HCT116 (cell line): Measurements from ENCODE around the gene SLC5A10. TPM values are rescaled to one million over a fixed set of nuclear protein-coding genes. Genes with fewer than 3 reads are reported as not detected.

ENCODE experiments used
- ATAC-seq: fragments of 200-7000 bp; cut with Tn5 transposase; 2 replicates; pipeline ENCODE4 v1.9.1; 2020; ENCODE audit warnings: mild to moderate bottlenecking, moderate library complexity
- BruUV-seq: library from RNA; stranded (reverse); fragments of 400-500 nt; replicated peaks from 2 replicates; lab custom pipeline; 2021; lab: Mats Ljungman, UMichigan
- CTCF ChIA-PET: fragments of 300-600 bp; sonication (Branson Sonifier 250); formaldehyde crosslinking; loops from one replicate; lab custom pipeline; 2021; ENCODE audit warnings: antibody characterized with exemption; lab: Charles Lee
- POLR2A ChIA-PET: fragments of 300-600, 350-600 bp; sonication (Branson Sonifier 250); formaldehyde crosslinking; loops from one replicate; lab custom pipeline; 2021; ENCODE audit warnings: antibody characterized with exemption; lab: Charles Lee
- RAD21 ChIA-PET, 2 experiments: fragments of 300-600 bp; sonication (Branson Sonifier 250); formaldehyde crosslinking; loops; one replicate each; lab custom pipeline; 2023; ENCODE audit warnings: low total read pairs in 2 of 2; ENCODE audit not compliant: uncharacterized antibody in 2 of 2, unreplicated experiment in 2 of 2, low non-redundant PET in 1 of 2; lab: Charles Lee
- DNase-seq: peaks from one replicate; pipeline ENCODE4 v3.0.0-alpha.2; 2010; ENCODE audit warnings: low read depth, low spot score
- H2AFZ ChIP-seq: fragments of 200-600 bp; shearing (Covaris generic), sonication (generic); 2 replicates; pipeline ENCODE4 v1.6.1; 2017; ENCODE audit warnings: low read depth, mixed run types, mixed read lengths, antibody characterized with exemption, low read length; ENCODE audit not compliant: poor library complexity, severe bottlenecking
- H3K27ac ChIP-seq: 2 replicates; pipeline ENCODE4 v1.5.1; 2012; ENCODE audit warnings: low read depth, low read length
- H3K27me3 ChIP-seq: fragments of 200-600 bp; sonication (generic); 2 replicates; pipeline ENCODE4 v1.6.1; 2016; ENCODE audit warnings: mixed run types, low read length, mixed read lengths; ENCODE audit not compliant: insufficient read depth
- H3K36me3 ChIP-seq, 2 experiments: fragments of 200-500 bp in 1 of 2; fragments of 200-600 bp in 1 of 2; sonication (Bioruptor generic) in 1 of 2; sonication (generic) in 1 of 2; 2 replicates each; pipeline versions ENCODE4 v1.5.1 to v1.6.1; 2014 to 2016; ENCODE audit warnings: low read length in 2 of 2, inconsistent platforms in 1 of 2, mixed read lengths in 1 of 2, mixed run types in 1 of 2; ENCODE audit not compliant: insufficient read depth in 2 of 2, control insufficient read depth in 1 of 2
- H3K4me1 ChIP-seq, 2 experiments: fragments of 200-600 bp in 1 of 2; sonication (generic) in 1 of 2; 2 replicates each; pipeline versions ENCODE4 v1.5.1 to v1.6.1; 2012 to 2017; ENCODE audit warnings: low read length in 2 of 2, inconsistent platforms in 1 of 2, mild to moderate bottlenecking in 1 of 2, mixed read lengths in 1 of 2, mixed run types in 1 of 2, moderate library complexity in 1 of 2; ENCODE audit not compliant: insufficient read depth in 2 of 2, control insufficient read depth in 1 of 2
- H3K4me2 ChIP-seq: fragments of 200-600 bp; sonication (generic); 2 replicates; pipeline ENCODE4 v1.6.1; 2017; ENCODE audit warnings: mixed run types, low read length, mixed read lengths
- H3K4me3 ChIP-seq, 2 experiments: fragments of 200-600 bp in 1 of 2; sonication (generic) in 1 of 2; replicated peaks in 1 of 2; 2 replicates each; pipeline ENCODE4 v1.5.1; 2011 to 2016; ENCODE audit warnings: low read length in 2 of 2, control low read depth in 1 of 2, low read depth in 1 of 2, mild to moderate bottlenecking in 1 of 2, mixed read lengths in 1 of 2, mixed run types in 1 of 2
- H3K79me2 ChIP-seq: fragments of 200-600 bp; sonication (generic); 2 replicates; pipeline ENCODE4 v1.6.1; 2017; ENCODE audit warnings: mild to moderate bottlenecking, mixed run types, low read length, moderate library complexity, mixed read lengths; ENCODE audit not compliant: insufficient read depth
- H3K9ac ChIP-seq: fragments of 200-600 bp; sonication (generic); 2 replicates; pipeline ENCODE4 v1.6.1; 2016; ENCODE audit warnings: low read length, mixed read lengths
- H3K9me2 ChIP-seq: fragments of 200-600 bp; sonication (generic), shearing (Covaris generic); 2 replicates; pipeline ENCODE4 v1.6.1; 2017; ENCODE audit warnings: mixed run types, mild to moderate bottlenecking, moderate library complexity; ENCODE audit not compliant: insufficient read depth
- H3K9me3 ChIP-seq, 2 experiments: fragments of 200-500 bp in 1 of 2; fragments of 200-600 bp in 1 of 2; sonication (Bioruptor generic) in 1 of 2; sonication (generic) in 1 of 2; 2 replicates each; pipeline ENCODE4 v1.6.1; 2014 to 2017; ENCODE audit warnings: low read length in 2 of 2, mixed read lengths in 2 of 2, inconsistent platforms in 1 of 2, low read depth in 1 of 2, mild to moderate bottlenecking in 1 of 2, mixed run types in 1 of 2, moderate library complexity in 1 of 2; ENCODE audit not compliant: control insufficient read depth in 1 of 2, insufficient read depth in 1 of 2
- H4K20me1 ChIP-seq: fragments of 200-600 bp; sonication (generic), shearing (Covaris generic); 2 replicates; pipeline ENCODE4 v1.6.1; 2017; ENCODE audit warnings: mixed run types, mild to moderate bottlenecking, moderate library complexity; ENCODE audit not compliant: insufficient read depth
- CBX3 ChIP-seq: IDR thresholded peaks from 2 replicates; pipeline ENCODE4 v1.6.1; 2012; ENCODE audit warnings: low read depth
- CEBPB ChIP-seq: IDR thresholded peaks from 2 replicates; pipeline ENCODE4 v1.6.1; 2012; ENCODE audit warnings: low read depth
- ELF1 ChIP-seq: IDR thresholded peaks from 2 replicates; pipeline ENCODE4 v1.6.1; 2012; ENCODE audit warnings: low read depth, borderline replicate concordance
- EZH2 ChIP-seq: fragments of 200-600 bp; sonication (generic); IDR thresholded peaks from 2 replicates; pipeline ENCODE4 v1.6.1; 2017; ENCODE audit warnings: antibody characterized with exemption, mixed run types
- EZH2phosphoT487 ChIP-seq: fragments of 200-600 bp; IDR thresholded peaks from 2 replicates; pipeline ENCODE4 v1.6.1; 2018; ENCODE audit warnings: antibody characterized with exemption, borderline replicate concordance
- FOSL1 ChIP-seq: IDR thresholded peaks from 2 replicates; pipeline ENCODE4 v1.6.1; 2012; ENCODE audit warnings: low read depth
- JUND ChIP-seq: IDR thresholded peaks from 2 replicates; pipeline ENCODE4 v1.6.1; 2012
- POLR2A ChIP-seq: IDR thresholded peaks from 2 replicates; pipeline ENCODE4 v1.7.0; 2011; ENCODE audit warnings: borderline replicate concordance; ENCODE audit not compliant: insufficient read depth, insufficient read length; ENCODE audit errors: extremely low read depth
- POLR2AphosphoS5 ChIP-seq: IDR thresholded peaks from 2 replicates; pipeline ENCODE4 v1.6.1; 2011; ENCODE audit warnings: mild to moderate bottlenecking, low read depth, low read length, moderate library complexity
- RAD21 ChIP-seq: IDR thresholded peaks from 2 replicates; pipeline ENCODE4 v1.6.1; 2012; ENCODE audit warnings: low read depth, mild to moderate bottlenecking
- SIN3A ChIP-seq: IDR thresholded peaks from 2 replicates; pipeline ENCODE4 v1.6.1; 2012; ENCODE audit warnings: low read depth
- YY1 ChIP-seq: IDR thresholded peaks from 2 replicates; pipeline ENCODE4 v1.6.1; 2011; ENCODE audit warnings: low read length, low read depth, moderate library complexity, mild to moderate bottlenecking; ENCODE audit not compliant: insufficient replicate concordance; ENCODE audit errors: extremely low read depth
- ZFX ChIP-seq: fragments of 450-650 bp; IDR thresholded peaks from 2 replicates; pipeline ENCODE4 v1.6.1; 2017
- ZNF274 ChIP-seq: fragments of 200-500 bp; sonication (Bioruptor generic); IDR thresholded peaks from 2 replicates; pipeline ENCODE4 v1.6.1; 2014; ENCODE audit warnings: mild to moderate bottlenecking, low read depth, low read length, inconsistent platforms
- intact Hi-C: fragments of 100-400 bp; cut with micrococcal nuclease; formaldehyde crosslinking; loops from 2 replicates; pipeline ENCODE4 v1.10.0; 2022
- total RNA-seq: library from RNA; stranded (reverse); gene quantifications from one replicate; pipeline ENCODE4 v1.2.1, GENCODE V29; 2021; ENCODE audit not compliant: unreplicated experiment
- TF ChIP-seq, protein P1 (sequence below): IDR thresholded peaks from 2 replicates; pipeline ENCODE4 v1.6.1; 2012; ENCODE audit warnings: low read depth
- TF ChIP-seq, protein P2 (sequence below): IDR thresholded peaks from 2 replicates; pipeline ENCODE4 v1.6.1; 2012
- TF ChIP-seq, protein P3 (sequence below), 3 experiments: fragments of 200-600 bp in 1 of 3; sonication (generic) in 1 of 3; IDR thresholded peaks in 2 of 3; conservative IDR thresholded peaks in 1 of 3; 2 replicates each; pipeline ENCODE4 v1.5.1; 2012 to 2017; ENCODE audit warnings: low read depth in 2 of 3, low read length in 2 of 3, antibody characterized with exemption in 1 of 3, borderline replicate concordance in 1 of 3, control low read depth in 1 of 3, mild to moderate bottlenecking in 1 of 3, mixed read lengths in 1 of 3, mixed run types in 1 of 3, moderate library complexity in 1 of 3; ENCODE audit not compliant: insufficient read depth in 1 of 3

Gene SLC5A10
- total RNA-seq, 1 experiment from 2014 or later: not detected

DNA sequence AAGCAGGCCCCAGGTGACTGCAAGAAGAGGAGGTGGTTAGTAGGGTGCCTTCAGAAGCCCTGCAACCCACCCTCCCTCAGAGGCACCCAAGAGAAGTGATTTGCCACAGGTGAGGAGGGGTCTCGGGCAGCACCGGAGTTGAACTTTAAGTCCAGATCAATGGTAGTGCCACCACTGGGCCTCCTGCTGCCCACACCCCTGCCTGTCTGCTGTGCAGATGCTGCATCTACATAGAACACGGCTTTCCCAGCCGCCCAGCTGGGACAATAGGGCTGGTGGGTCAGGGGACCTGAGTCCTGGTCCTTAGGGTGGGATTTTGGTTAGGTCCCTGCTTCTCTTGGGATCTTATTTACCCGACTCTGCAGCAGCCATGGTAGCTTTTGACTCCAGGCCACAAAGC lies 70.2 kb downstream of the SLC5A10 start:
- no peak overlapping the region for H3K9ac ChIP-seq
- no peaks in the 10 kb centered on the region for H3K79me2 ChIP-seq
- H3K27me3 ChIP-seq: no peaks in the 10 kb centered on the region
- no peak for TF ChIP-seq ZNF274
- TF ChIP-seq RAD21: no peak
- TF ChIP-seq, protein P1, sequence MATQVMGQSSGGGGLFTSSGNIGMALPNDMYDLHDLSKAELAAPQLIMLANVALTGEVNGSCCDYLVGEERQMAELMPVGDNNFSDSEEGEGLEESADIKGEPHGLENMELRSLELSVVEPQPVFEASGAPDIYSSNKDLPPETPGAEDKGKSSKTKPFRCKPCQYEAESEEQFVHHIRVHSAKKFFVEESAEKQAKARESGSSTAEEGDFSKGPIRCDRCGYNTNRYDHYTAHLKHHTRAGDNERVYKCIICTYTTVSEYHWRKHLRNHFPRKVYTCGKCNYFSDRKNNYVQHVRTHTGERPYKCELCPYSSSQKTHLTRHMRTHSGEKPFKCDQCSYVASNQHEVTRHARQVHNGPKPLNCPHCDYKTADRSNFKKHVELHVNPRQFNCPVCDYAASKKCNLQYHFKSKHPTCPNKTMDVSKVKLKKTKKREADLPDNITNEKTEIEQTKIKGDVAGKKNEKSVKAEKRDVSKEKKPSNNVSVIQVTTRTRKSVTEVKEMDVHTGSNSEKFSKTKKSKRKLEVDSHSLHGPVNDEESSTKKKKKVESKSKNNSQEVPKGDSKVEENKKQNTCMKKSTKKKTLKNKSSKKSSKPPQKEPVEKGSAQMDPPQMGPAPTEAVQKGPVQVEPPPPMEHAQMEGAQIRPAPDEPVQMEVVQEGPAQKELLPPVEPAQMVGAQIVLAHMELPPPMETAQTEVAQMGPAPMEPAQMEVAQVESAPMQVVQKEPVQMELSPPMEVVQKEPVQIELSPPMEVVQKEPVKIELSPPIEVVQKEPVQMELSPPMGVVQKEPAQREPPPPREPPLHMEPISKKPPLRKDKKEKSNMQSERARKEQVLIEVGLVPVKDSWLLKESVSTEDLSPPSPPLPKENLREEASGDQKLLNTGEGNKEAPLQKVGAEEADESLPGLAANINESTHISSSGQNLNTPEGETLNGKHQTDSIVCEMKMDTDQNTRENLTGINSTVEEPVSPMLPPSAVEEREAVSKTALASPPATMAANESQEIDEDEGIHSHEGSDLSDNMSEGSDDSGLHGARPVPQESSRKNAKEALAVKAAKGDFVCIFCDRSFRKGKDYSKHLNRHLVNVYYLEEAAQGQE: no peak
- no peak for TF ChIP-seq SIN3A
- TF ChIP-seq POLR2AphosphoS5: no peak
- no peak for TF ChIP-seq ELF1
- TF ChIP-seq YY1: no peak
- TF ChIP-seq JUND: no peak
- TF ChIP-seq EZH2: no peak
- TF ChIP-seq, protein P2, sequence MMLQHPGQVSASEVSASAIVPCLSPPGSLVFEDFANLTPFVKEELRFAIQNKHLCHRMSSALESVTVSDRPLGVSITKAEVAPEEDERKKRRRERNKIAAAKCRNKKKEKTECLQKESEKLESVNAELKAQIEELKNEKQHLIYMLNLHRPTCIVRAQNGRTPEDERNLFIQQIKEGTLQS: no peak
- TF ChIP-seq POLR2A: no peak
- TF ChIP-seq FOSL1: no peak
- TF ChIP-seq ZFX: no peak
- no peak for TF ChIP-seq CEBPB
- no peak for TF ChIP-seq CBX3
- TF ChIP-seq EZH2phosphoT487: no peak
- TF ChIP-seq, protein P3, sequence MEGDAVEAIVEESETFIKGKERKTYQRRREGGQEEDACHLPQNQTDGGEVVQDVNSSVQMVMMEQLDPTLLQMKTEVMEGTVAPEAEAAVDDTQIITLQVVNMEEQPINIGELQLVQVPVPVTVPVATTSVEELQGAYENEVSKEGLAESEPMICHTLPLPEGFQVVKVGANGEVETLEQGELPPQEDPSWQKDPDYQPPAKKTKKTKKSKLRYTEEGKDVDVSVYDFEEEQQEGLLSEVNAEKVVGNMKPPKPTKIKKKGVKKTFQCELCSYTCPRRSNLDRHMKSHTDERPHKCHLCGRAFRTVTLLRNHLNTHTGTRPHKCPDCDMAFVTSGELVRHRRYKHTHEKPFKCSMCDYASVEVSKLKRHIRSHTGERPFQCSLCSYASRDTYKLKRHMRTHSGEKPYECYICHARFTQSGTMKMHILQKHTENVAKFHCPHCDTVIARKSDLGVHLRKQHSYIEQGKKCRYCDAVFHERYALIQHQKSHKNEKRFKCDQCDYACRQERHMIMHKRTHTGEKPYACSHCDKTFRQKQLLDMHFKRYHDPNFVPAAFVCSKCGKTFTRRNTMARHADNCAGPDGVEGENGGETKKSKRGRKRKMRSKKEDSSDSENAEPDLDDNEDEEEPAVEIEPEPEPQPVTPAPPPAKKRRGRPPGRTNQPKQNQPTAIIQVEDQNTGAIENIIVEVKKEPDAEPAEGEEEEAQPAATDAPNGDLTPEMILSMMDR (IDR thresholded peaks at IDR 0.05 in 2 of 3, conservative IDR thresholded peaks at IDR 0.05 in 1 of 3; ENCODE audit: borderline replicate concordance in 1 of 3, insufficient read depth in 1 of 3, low read depth in 2 of 3, low read length in 2 of 3): no peak
- CTCF ChIA-PET: interaction anchor here (1.8 kb wide), 1 partner anchor 61 kb away, joined by 5 read pairs; no protein-coding TSS in a partner anchor
- H3K27ac ChIP-seq: no peak overlapping the region
- H4K20me1 ChIP-seq: no peaks in the 10 kb centered on the region
- no peaks in the 10 kb centered on the region for H3K9me2 ChIP-seq
- RAD21 ChIA-PET: no interaction called here
- H3K9me3 ChIP-seq: no peaks in the 10 kb centered on the region
- no peak overlapping the region for H3K4me2 ChIP-seq
- intact Hi-C loops: no loop called here
- H3K4me1 ChIP-seq: peaks cover 0 to 6% of the 10 kb centered on the region in 2 experiments; a peak in 1 of 4 replicates
- no peak overlapping the region for H2AFZ ChIP-seq
- H3K36me3 ChIP-seq: no peaks in the 10 kb centered on the region
- DNase-seq: no peak
- BruUV-seq: no TSS peak
- POLR2A ChIA-PET: no interaction called here
- H3K4me3 ChIP-seq: no peak overlapping the region
- ATAC-seq: no peak
